HG03342 (cell line): ENCODE measurements around the gene KCNIP4.
"Not testable (repeated sequence)": the region's sequence is repeated elsewhere in the genome, so short reads cannot be mapped to it uniquely, and the experiment has no call there.

Experiments
- ATAC-seq: cut with Tn5 transposase; IDR thresholded peaks from one replicate; pipeline ENCODE4 v1.9.1; 2021; ENCODE audit warnings: mild to moderate bottlenecking, moderate library complexity; ENCODE audit not compliant: unreplicated experiment

The KCNIP4 gene

GRCh38 chr4:21948347-21949072 is at the start of gene KCNIP4:
TSS of gene KCNIP4 (minus strand) at chr4:21948772.
- ATAC-seq, result no peak

DNA sequence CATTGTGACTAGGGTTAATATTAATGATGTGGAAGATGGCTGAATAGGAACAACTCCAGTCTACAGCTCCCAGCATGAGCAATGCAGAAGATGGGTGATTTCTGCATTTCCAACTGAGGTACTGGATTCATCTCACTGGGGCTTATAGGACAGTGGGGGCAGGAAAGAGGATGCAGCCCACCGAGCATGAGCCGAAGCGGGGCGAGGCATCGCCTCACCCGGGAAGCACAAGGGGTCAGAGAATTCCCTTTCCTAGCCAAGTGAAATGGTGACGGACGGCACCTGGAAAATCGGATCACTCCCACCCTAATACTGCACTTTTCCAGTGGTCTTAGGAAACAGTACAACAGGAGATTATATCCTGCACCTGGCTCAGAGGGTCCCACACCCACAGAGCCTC is 48.0 kb upstream of the KCNIP4 start:
- not testable (repeated sequence) for ATAC-seq

GRCh38 chr4:21992330-21992729 is 43.8 kb upstream of the KCNIP4 start:
- no peak for ATAC-seq

GRCh38 chr4:21991562-21991961 is 43.0 kb upstream of the KCNIP4 start:
- no peak for ATAC-seq

DNA sequence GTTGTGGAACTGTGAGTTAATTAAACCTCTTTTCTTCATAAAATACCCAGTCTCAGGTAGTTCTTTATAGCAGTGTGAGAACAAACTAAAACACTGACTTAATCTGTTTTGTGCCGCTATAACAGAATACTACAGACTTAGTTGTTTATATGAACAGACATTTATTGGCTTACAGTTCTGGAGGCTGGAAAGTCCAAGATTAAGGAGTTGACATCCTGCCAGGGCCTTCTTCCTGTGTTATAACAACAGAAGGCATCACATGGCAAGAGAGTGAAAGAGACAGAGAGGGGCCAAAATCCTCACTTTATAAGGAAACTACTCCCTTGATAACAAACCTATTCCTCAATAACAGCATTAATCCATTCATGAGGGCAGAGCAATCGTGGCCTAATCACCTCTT is 42.5 kb upstream of the KCNIP4 start:
- ATAC-seq, result no peak

DNA sequence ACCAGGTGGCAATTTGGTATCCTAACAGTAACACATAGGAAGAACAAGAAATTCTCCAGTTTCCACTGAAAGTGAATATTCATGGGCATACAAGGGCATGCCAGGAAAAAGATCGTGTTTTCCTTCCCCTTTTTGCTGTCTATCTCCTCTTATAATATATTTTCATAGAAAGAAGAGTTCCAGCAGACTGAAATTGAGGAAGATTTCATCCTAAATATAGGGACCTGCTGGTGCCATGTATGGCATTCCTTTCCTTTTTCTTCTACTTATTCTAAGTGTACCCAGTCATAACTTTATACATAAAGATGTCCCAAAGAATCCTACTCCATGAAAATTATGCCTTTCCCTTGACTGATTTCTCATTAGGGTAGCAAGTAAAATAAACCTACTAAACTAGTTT is 40.8 kb upstream of the KCNIP4 start:
- no peak for ATAC-seq

DNA sequence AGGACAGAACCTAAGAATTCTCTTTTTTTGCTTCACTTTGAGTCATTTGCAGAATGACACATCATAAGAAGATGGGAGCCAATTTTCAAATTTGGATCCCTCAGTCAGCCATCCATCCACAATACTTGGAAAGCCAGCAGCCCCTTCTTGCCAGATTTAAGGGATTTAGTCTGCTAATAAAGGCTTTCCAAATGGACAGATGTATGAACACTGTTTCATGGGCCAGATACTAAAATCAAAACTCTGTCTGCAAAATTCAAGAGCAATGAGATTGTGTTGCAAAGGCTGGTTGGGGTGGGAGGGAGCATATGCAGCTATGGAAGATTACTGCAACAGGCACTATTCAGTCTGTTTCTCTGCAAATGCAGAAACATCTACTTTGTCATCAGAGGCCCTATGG is 37.7 kb upstream of the KCNIP4 start:
- ATAC-seq, result no peak

DNA sequence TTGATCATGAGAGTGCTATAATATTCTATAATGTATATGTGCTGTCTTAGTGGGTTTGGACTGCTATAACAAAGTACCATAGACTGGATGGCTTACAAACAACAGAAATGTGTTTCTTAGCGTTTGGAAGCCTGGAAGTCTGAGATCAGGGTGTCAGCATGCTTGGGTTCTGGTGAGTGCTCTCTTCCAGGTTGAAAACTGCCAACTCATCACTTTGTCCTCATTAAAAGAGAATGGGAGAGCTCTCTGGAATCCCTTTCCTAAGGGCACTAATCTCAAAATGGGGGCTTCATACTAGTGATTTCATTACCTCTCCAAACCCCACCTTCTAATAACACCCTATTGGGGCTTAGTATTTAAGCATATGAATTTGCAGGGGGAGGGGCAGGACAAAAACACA is 33.5 kb upstream of the KCNIP4 start:
- ATAC-seq, result no peak

GRCh38 chr4:21979196-21979595 is 30.6 kb upstream of the KCNIP4 start:
- ATAC-seq, result no peak

- no peak for ATAC-seq
These were observed 27.6 kb upstream of the KCNIP4 start for GRCh38 chr4:21976166-21976565.

DNA sequence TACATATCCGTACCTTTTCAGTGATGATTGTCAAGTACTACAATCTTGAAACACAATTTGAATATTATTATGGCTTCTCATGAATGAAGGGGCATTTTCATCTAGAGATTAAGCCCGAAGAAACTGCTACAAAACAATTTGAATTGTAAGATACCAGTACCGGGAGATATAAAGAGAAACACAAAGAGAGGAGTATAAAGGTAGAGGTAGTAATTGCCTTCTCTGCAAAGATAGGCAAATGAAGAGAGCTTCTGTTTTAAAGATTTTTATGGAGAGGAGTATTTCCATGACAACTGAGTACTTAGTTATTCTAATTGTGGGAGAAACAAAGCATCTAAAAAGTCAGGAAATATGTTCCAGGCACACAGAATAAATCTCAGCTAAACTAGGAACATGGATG is 25.3 kb upstream of the KCNIP4 start:
- ATAC-seq, result no peak

- ATAC-seq, result no peak
These were observed 16.3 kb upstream of the KCNIP4 start for GRCh38 chr4:21964762-21965319.

GRCh38 chr4:21962691-21963090 is 14.1 kb upstream of the KCNIP4 start:
- no peak for ATAC-seq

- ATAC-seq, result no peak
These were observed 12.2 kb upstream of the KCNIP4 start for GRCh38 chr4:21960793-21961192.

DNA sequence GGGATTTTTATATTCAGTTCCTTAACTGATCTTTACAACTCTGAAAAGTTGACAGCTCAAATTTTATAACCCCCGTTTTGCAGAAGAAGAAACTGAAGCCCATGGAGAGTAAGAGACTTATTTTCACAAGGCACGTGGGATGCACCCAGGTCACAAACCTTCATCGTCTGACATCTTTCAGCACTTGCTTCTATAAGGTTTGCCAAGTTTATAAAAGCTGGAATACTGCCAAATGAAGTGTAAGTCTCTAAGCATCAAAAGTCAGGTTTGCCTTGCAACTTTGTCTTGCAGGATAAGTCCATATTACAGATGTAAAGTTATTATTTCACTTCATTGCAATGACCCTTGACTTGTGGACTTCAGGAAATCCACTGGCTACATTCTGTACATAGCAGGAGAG is 6.3 kb upstream of the KCNIP4 start:
- no peak for ATAC-seq

DNA sequence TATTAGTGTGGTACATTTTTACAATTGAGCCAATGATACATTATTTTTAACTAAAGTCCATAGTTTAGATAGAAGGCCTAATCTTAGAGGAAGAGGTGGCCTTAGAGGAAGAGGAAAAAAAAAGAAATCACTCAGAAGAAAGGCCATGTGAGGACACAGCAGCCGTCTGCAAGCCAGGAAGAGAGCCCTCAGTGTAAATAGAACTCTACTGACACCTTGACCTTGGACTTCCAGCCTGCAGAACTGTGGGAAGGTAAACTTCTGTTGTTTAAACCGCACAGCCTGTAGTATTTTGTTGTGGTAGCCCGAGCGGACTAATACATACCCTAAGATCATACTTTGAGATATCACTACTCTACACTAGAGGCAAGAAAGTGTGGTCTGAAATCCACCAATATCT is 5.1 kb upstream of the KCNIP4 start:
- no peak for ATAC-seq

DNA sequence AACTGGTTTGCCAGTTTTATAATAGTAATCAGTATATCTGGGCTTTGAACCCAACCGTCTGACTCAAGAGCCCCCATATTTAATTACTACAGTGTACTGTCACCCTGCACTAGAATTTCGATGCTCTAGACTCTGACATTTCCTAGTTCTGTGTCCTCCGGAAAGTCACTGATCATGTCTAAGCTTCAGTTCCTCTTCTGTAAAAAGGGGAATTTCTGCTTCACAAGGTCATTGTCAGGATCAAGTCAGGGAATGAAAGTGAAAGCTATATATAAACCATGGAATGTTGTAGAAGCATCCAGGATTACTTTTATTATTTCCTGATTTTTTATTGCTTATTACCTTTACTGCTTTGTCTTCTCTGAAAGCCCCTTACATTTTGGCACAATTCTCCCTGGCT is 4.0 kb upstream of the KCNIP4 start:
- ATAC-seq, result peak; percentile 63

GRCh38 chr4:21949073-21949457 is 493 bp upstream of the KCNIP4 start:
- ATAC-seq, result no peak

DNA sequence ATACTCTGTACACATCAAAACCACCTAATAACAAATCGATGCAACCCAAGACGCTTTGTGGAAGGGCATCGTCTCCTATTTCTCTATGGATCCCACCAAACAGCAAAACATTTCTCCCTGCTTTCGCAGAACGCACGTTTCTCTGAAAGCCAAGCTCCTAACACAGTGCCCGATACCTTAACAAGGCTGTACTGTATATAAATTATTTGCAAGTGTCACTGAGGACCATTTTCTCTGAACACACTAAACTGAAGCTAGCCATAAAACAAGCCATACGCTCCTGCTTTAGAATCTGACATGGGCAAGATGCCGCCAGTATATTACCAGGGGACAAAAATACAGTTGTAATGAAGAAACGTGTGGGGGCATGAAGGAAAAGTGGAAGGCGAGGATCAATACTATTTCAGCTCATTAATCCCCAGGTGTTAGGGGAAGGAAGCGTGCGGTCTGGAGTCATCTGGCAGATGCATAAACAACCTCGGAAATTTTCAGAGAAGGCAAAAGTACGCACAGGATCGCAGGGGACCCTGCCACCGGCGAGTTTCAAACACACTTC is 703 bp downstream of the KCNIP4 start:
- no peak for ATAC-seq

GRCh38 chr4:21946858-21947257 is 1.7 kb downstream of the KCNIP4 start:
- ATAC-seq, result no peak

DNA sequence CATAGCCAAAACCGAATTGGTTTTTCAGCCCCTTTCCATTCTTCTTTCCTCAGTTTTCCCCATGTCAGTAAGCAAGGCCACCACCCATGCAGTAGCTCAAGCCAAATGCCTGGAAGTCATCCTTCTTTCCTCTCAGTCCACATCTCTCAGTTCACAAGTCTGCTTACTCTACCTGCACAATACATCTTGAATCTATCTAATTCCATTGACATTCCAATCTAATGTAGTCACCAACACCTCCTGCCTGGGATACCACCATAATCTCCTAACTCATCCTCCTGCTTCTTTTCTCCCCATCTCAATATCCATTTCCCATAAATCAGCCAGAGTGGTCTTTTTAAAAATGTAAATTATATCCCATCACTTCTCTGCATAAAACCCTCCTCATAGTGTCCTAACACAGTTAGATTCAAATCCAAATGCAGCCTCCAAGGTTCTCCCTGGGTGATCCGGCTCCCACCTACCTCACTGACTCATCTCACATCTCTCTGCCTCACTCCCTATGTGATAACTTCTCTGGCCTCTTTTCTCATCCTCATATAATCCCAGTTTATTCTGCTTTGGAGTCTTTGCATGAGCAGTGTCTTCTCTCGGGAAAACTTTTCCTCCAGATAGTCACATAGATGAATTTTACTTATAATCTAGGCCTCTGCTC is 26.9 kb downstream of the KCNIP4 start:
- ATAC-seq, result no peak

- no peak for ATAC-seq
These were observed 32.8 kb downstream of the KCNIP4 start for GRCh38 chr4:21915761-21916160.
